Astrocyte (in vitro differentiated cells and primary cell): ENCODE data around the gene NELFB. TPM values are rescaled to one million over a fixed set of nuclear protein-coding genes. Genes with fewer than 3 reads are reported as not detected.

Experiments used
- DNase-seq: peaks from one replicate; pipeline ENCODE4 v3.0.0-alpha.2; 2010; ENCODE audit warnings: low read depth
- FAIRE-seq: peaks from 2 replicates; lab custom pipeline; 2011; peaks lifted over from hg19 to GRCh38; lab: Jason Lieb, UNC
- H2AFZ ChIP-seq: 2 replicates; pipeline ENCODE4 v1.6.0; 2012; ENCODE audit warnings: low read depth, low read length, inconsistent platforms
- H3K27ac ChIP-seq: 2 replicates; pipeline ENCODE4 v1.5.1; 2011; ENCODE audit warnings: low read depth, low read length, inconsistent platforms
- H3K27me3 ChIP-seq: 2 replicates; pipeline ENCODE4 v1.6.0; 2011; ENCODE audit warnings: low read length, inconsistent platforms; ENCODE audit not compliant: insufficient read depth
- H3K36me3 ChIP-seq: 2 replicates; pipeline ENCODE4 v1.5.1; 2011; ENCODE audit warnings: low read length, inconsistent platforms; ENCODE audit not compliant: insufficient read depth
- H3K4me1 ChIP-seq: 2 replicates; pipeline ENCODE4 v1.5.1; 2011; ENCODE audit warnings: low read length, inconsistent platforms; ENCODE audit not compliant: insufficient read depth
- H3K4me2 ChIP-seq: 2 replicates; pipeline ENCODE4 v1.6.0; 2012; ENCODE audit warnings: low read length, inconsistent platforms
- H3K4me3 ChIP-seq: 2 replicates; pipeline ENCODE4 v1.5.1; 2011; ENCODE audit warnings: low read depth, mild to moderate bottlenecking, low read length, inconsistent platforms; ENCODE audit not compliant: insufficient read depth
- H3K79me2 ChIP-seq: 2 replicates; pipeline ENCODE4 v1.6.0; 2012; ENCODE audit warnings: mild to moderate bottlenecking, low read length, inconsistent platforms; ENCODE audit not compliant: insufficient read depth
- H3K9ac ChIP-seq: 2 replicates; pipeline ENCODE4 v1.6.0; 2012; ENCODE audit warnings: mild to moderate bottlenecking, low read length, inconsistent platforms
- H3K9me3 ChIP-seq: 2 replicates; pipeline ENCODE4 v1.5.1; 2012; ENCODE audit warnings: low read depth, mild to moderate bottlenecking, low read length, inconsistent platforms; ENCODE audit not compliant: insufficient read depth
- H4K20me1 ChIP-seq: 2 replicates; pipeline ENCODE4 v1.6.0; 2012; ENCODE audit warnings: low read length, inconsistent platforms; ENCODE audit not compliant: insufficient read depth
- H3K27ac Mint-ChIP-seq: one replicate; pipeline ENCODE4 v1.8.0; 2021; ENCODE audit warnings: mild to moderate bottlenecking, mixed read lengths; ENCODE audit not compliant: unreplicated experiment
- H3K27me3 Mint-ChIP-seq: one replicate; pipeline ENCODE4 v1.8.0; 2021; ENCODE audit warnings: low read depth, mixed read lengths; ENCODE audit not compliant: unreplicated experiment
- H3K36me3 Mint-ChIP-seq: one replicate; pipeline ENCODE4 v1.8.0; 2021; ENCODE audit warnings: low read depth, mixed read lengths; ENCODE audit not compliant: unreplicated experiment
- H3K4me1 Mint-ChIP-seq: one replicate; pipeline ENCODE4 v1.8.0; 2021; ENCODE audit warnings: low read depth, mixed read lengths; ENCODE audit not compliant: unreplicated experiment
- H3K4me3 Mint-ChIP-seq: one replicate; pipeline ENCODE4 v1.8.0; 2021; ENCODE audit warnings: mild to moderate bottlenecking, moderate library complexity, mixed read lengths; ENCODE audit not compliant: unreplicated experiment
- H3K9me3 Mint-ChIP-seq: one replicate; pipeline ENCODE4 v1.8.0; 2021; ENCODE audit warnings: mild to moderate bottlenecking, mixed read lengths; ENCODE audit not compliant: unreplicated experiment
- EZH2 ChIP-seq: IDR thresholded peaks from 2 replicates; pipeline ENCODE4 v1.6.1; 2012; ENCODE audit warnings: mild to moderate bottlenecking, low read length, inconsistent platforms; ENCODE audit not compliant: insufficient read depth
- total RNA-seq: library from RNA; stranded (reverse); gene quantifications from 2 replicates; pipeline ENCODE4 v1.2.1, GENCODE V29; 2021
- TF ChIP-seq, protein P1 (sequence below): IDR thresholded peaks from 2 replicates; pipeline ENCODE4 v1.5.1; 2011; ENCODE audit warnings: low read depth, mild to moderate bottlenecking, inconsistent platforms, low read length, moderate library complexity; ENCODE audit not compliant: insufficient read depth

Gene NELFB
- total RNA-seq, 1 donor from 2014 or later: 48.9 TPM

DNA sequence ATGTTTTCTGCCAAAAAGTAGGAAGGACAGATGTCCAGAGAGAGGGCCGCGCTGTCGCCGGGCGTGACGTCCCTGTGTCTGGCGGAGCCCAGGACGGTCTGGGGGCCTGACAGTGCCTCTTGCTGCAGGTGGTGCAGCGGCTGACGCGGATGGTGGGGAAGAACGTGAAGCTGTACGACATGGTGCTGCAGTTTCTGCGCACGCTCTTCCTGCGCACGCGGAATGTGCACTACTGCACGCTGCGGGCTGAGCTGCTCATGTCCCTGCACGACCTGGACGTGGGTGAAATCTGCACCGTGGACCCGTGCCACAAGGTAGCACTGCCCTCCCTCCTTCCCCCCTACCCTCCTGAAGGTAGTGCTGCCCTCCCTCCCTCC, 7.8 kb downstream of the NELFB start:
- Histone ChIP-seq H4K20me1 (peaks cover 18% of the 10 kb centered on the region), H3K27me3 (no peaks in the 10 kb centered on the region)

GRCh38 chr9:137263506-137263905, 8.4 kb downstream of the NELFB start:
- no peak overlapping the region for H3K27ac ChIP-seq
- no peak overlapping the region for H2AFZ ChIP-seq
- no peak overlapping the region for H3K9ac ChIP-seq
- H3K27me3 ChIP-seq: no peaks in the 10 kb centered on the region
- no peak overlapping the region for H3K4me3 Mint-ChIP-seq
- peaks cover 20% of the 10 kb centered on the region for H4K20me1 ChIP-seq
- peaks cover 4% of the 10 kb centered on the region for H3K4me1 ChIP-seq
- DNase-seq (no peak), FAIRE-seq (no peak)
- H3K79me2 ChIP-seq: peaks cover 21% of the 10 kb centered on the region
- H3K36me3 Mint-ChIP-seq: peaks cover 9% of the 10 kb centered on the region
- TF ChIP-seq, protein P1, sequence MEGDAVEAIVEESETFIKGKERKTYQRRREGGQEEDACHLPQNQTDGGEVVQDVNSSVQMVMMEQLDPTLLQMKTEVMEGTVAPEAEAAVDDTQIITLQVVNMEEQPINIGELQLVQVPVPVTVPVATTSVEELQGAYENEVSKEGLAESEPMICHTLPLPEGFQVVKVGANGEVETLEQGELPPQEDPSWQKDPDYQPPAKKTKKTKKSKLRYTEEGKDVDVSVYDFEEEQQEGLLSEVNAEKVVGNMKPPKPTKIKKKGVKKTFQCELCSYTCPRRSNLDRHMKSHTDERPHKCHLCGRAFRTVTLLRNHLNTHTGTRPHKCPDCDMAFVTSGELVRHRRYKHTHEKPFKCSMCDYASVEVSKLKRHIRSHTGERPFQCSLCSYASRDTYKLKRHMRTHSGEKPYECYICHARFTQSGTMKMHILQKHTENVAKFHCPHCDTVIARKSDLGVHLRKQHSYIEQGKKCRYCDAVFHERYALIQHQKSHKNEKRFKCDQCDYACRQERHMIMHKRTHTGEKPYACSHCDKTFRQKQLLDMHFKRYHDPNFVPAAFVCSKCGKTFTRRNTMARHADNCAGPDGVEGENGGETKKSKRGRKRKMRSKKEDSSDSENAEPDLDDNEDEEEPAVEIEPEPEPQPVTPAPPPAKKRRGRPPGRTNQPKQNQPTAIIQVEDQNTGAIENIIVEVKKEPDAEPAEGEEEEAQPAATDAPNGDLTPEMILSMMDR: no peak
- no peak for TF ChIP-seq EZH2
- H3K36me3 ChIP-seq: peaks cover 9% of the 10 kb centered on the region
- peaks cover 3% of the 10 kb centered on the region for H3K4me1 Mint-ChIP-seq
- H3K4me2 ChIP-seq: no peak overlapping the region
- no peaks in the 10 kb centered on the region for H3K9me3 ChIP-seq
- H3K4me3 ChIP-seq: no peak overlapping the region
- H3K27me3 Mint-ChIP-seq: no peaks in the 10 kb centered on the region
- H3K9me3 Mint-ChIP-seq: no peaks in the 10 kb centered on the region
- no peak overlapping the region for H3K27ac Mint-ChIP-seq

More for the DNA sequence above, 7.8 kb downstream of the NELFB start:
- Histone ChIP-seq H3K9ac (no peak overlapping the region), H3K4me1 (peaks cover 3% of the 10 kb centered on the region), H3K27ac (no peak overlapping the region), H3K79me2 (peaks cover 25% of the 10 kb centered on the region), H3K9me3 (no peaks in the 10 kb centered on the region), H3K36me3 (peaks cover 9% of the 10 kb centered on the region), H2AFZ (no peak overlapping the region), H3K4me3 (no peak overlapping the region), H3K4me2 (no peak overlapping the region)
- H3K36me3 Mint-ChIP-seq: peaks cover 6% of the 10 kb centered on the region
- peaks cover 3% of the 10 kb centered on the region for H3K4me1 Mint-ChIP-seq
- H3K9me3 Mint-ChIP-seq: no peaks in the 10 kb centered on the region
- H3K27ac Mint-ChIP-seq: no peak overlapping the region
- DNase-seq: no peak
- no peak for TF ChIP-seq EZH2
- TF ChIP-seq, protein P1: no peak
- no peaks in the 10 kb centered on the region for H3K27me3 Mint-ChIP-seq
- no peak overlapping the region for H3K4me3 Mint-ChIP-seq
- no peak for FAIRE-seq

GRCh38 chr9:137264067-137264466, 8.9 kb downstream of the NELFB start:
- FAIRE-seq (no peak), DNase-seq (no peak)
- Mint-ChIP-seq H3K9me3 (no peaks in the 10 kb centered on the region), H3K4me1 (peaks cover 6% of the 10 kb centered on the region), H3K4me3 (no peak overlapping the region), H3K27me3 (no peaks in the 10 kb centered on the region), H3K36me3 (peaks cover 13% of the 10 kb centered on the region), H3K27ac (no peak overlapping the region)
- Histone ChIP-seq H3K36me3 (peaks cover 11% of the 10 kb centered on the region), H3K9me3 (no peaks in the 10 kb centered on the region), H3K79me2 (peaks cover 23% of the 10 kb centered on the region), H4K20me1 (peaks cover 23% of the 10 kb centered on the region), H3K4me1 (peaks cover 4% of the 10 kb centered on the region), H3K4me2 (no peak overlapping the region), H3K4me3 (no peak overlapping the region), H3K27me3 (no peaks in the 10 kb centered on the region), H2AFZ (no peak overlapping the region), H3K27ac (no peak overlapping the region), H3K9ac (no peak overlapping the region)
- no peak for TF ChIP-seq EZH2
- TF ChIP-seq, protein P1: no peak
